GM21381 (cell line): ENCODE results near the gene FAM180B.
"Not testable (repeated sequence)": the region's sequence is repeated elsewhere in the genome, so short reads cannot be mapped to it uniquely, and the experiment has no call there.

ENCODE experiments used
- ATAC-seq: cut with Tn5 transposase; IDR thresholded peaks from one replicate; pipeline ENCODE4 v1.9.1; 2021; ENCODE audit warnings: mild to moderate bottlenecking, moderate library complexity; ENCODE audit not compliant: unreplicated experiment

The FAM180B gene

GRCh38 chr11:47593934-47594855, 7.7 kb downstream of the FAM180B start, which contains the start of gene C1QTNF4:
TSS of gene C1QTNF4 (minus strand) at chr11:47594411. CDS start at chr11:47590810, 3,601 bp downstream.
- no peak for ATAC-seq

GRCh38 chr11:47595029-47595428, 8.6 kb downstream of the FAM180B start:
- ATAC-seq: no peak

GRCh38 chr11:47595967-47596366, 9.5 kb downstream of the FAM180B start:
- no peak for ATAC-seq

GRCh38 chr11:47599902-47600301, 13.4 kb downstream of the FAM180B start:
- no peak for ATAC-seq

GRCh38 chr11:47603295-47603694, 16.8 kb downstream of the FAM180B start:
- no peak for ATAC-seq

GRCh38 chr11:47605921-47606320, 19.4 kb downstream of the FAM180B start:
- ATAC-seq: no peak

GRCh38 chr11:47606731-47607130, 20.3 kb downstream of the FAM180B start:
- ATAC-seq: no peak

GRCh38 chr11:47607380-47607779, 20.9 kb downstream of the FAM180B start:
- no peak for ATAC-seq

GRCh38 chr11:47609675-47610074, 23.2 kb downstream of the FAM180B start:
- ATAC-seq: no peak

GRCh38 chr11:47611348-47611794, 24.9 kb downstream of the FAM180B start:
- ATAC-seq: peak; percentile 87

GRCh38 chr11:47615249-47615648, 28.8 kb downstream of the FAM180B start:
- no peak for ATAC-seq

GRCh38 chr11:47616726-47617416, 30.4 kb downstream of the FAM180B start:
- ATAC-seq: no peak

GRCh38 chr11:47617417-47617809, 30.9 kb downstream of the FAM180B start:
- ATAC-seq: no peak

- no peak for ATAC-seq
These were observed 34.4 kb downstream of the FAM180B start for GRCh38 chr11:47620836-47621378.

- ATAC-seq: no peak
These were observed 39.8 kb downstream of the FAM180B start for GRCh38 chr11:47626234-47626633.

- ATAC-seq: no peak
These were observed 41.5 kb downstream of the FAM180B start for GRCh38 chr11:47628026-47628425.

- ATAC-seq: no peak
These were observed 45.0 kb downstream of the FAM180B start for GRCh38 chr11:47631473-47631872.

- not testable (repeated sequence) for ATAC-seq
These were observed 49.9 kb downstream of the FAM180B start for GRCh38 chr11:47636331-47636730.
